IMR-90 (cell line): ENCODE data around the gene CAMTA1. TPM values are rescaled to one million over a fixed set of nuclear protein-coding genes. Genes with fewer than 3 reads are reported as not detected.

Source experiments
- ATAC-seq: fragments of 200-7000 bp; cut with Tn5 transposase; 2 replicates; pipeline ENCODE4 v1.9.1; 2020; ENCODE audit warnings: low read depth, mild to moderate bottlenecking, moderate library complexity
- BruUV-seq: library from RNA; stranded (reverse); fragments of 400-500 nt; replicated peaks from 2 replicates; lab custom pipeline; 2021; lab: Mats Ljungman, UMichigan
- CTCF ChIA-PET: fragments of 300-600 bp; formaldehyde crosslinking; extraction: SDS; loops from one replicate; lab custom pipeline; 2021; ENCODE audit warnings: antibody characterized with exemption; lab: Yijun Ruan, JAX
- POLR2A ChIA-PET: fragments of 300-600 bp; sonication (Branson Sonifier 250); formaldehyde crosslinking; loops from one replicate; lab custom pipeline; 2022; ENCODE audit warnings: antibody characterized with exemption; ENCODE audit not compliant: unreplicated experiment; lab: Charles Lee
- DNase-seq: peaks from one replicate; pipeline ENCODE4 v3.0.0; 2013
- H2AFZ ChIP-seq: replicated peaks from 2 replicates; pipeline ENCODE3; 2013; ENCODE audit warnings: low read length, mild to moderate bottlenecking; ENCODE audit not compliant: poor library complexity
- H2AK5ac ChIP-seq: 2 replicates; pipeline ENCODE4 v1.6.1; 2013; ENCODE audit warnings: low read depth, low read length, inconsistent platforms
- H2AK9ac ChIP-seq: replicated peaks from 2 replicates; pipeline ENCODE3; 2013; ENCODE audit warnings: mild to moderate bottlenecking, low read depth, low read length, moderate library complexity; ENCODE audit not compliant: poor library complexity
- H2BK120ac ChIP-seq: 2 replicates; pipeline ENCODE4 v1.6.1; 2013; ENCODE audit warnings: low read depth, low read length, inconsistent platforms
- H2BK15ac ChIP-seq: 3 replicates; pipeline ENCODE4 v1.6.1; 2013; ENCODE audit warnings: low read depth, low read length, inconsistent platforms
- H2BK20ac ChIP-seq: 2 replicates; pipeline ENCODE4 v1.6.1; 2013; ENCODE audit warnings: low read depth, mild to moderate bottlenecking, inconsistent platforms, low read length, moderate library complexity
- H2BK5ac ChIP-seq: 2 replicates; pipeline ENCODE4 v1.6.1; 2013; ENCODE audit warnings: mild to moderate bottlenecking, low read depth, low read length, inconsistent platforms; ENCODE audit not compliant: poor library complexity, severe bottlenecking
- H3K14ac ChIP-seq: replicated peaks from 2 replicates; pipeline ENCODE4 v1.6.1; 2013; ENCODE audit warnings: low read depth, low read length, inconsistent platforms
- H3K18ac ChIP-seq: 2 replicates; pipeline ENCODE4 v1.6.1; 2013; ENCODE audit warnings: low read depth, low read length, control low read depth
- H3K23ac ChIP-seq: 2 replicates; pipeline ENCODE4 v1.6.1; 2013; ENCODE audit warnings: low read depth, low read length, inconsistent platforms
- H3K27ac ChIP-seq: 2 replicates; pipeline ENCODE4 v1.5.1; 2013; ENCODE audit warnings: mild to moderate bottlenecking, control low read depth, low read length; ENCODE audit not compliant: insufficient read depth
- H3K27me3 ChIP-seq: 2 replicates; pipeline ENCODE4 v1.6.1; 2013; ENCODE audit warnings: low read length; ENCODE audit not compliant: control insufficient read depth, insufficient read depth
- H3K36me3 ChIP-seq: 2 replicates; pipeline ENCODE4 v1.6.1; 2013; ENCODE audit warnings: low read length, mixed read lengths; ENCODE audit not compliant: control insufficient read depth, insufficient read depth
- H3K4ac ChIP-seq: 2 replicates; pipeline ENCODE4 v1.6.1; 2013; ENCODE audit warnings: low read depth, low read length, inconsistent platforms
- H3K4me1 ChIP-seq: 2 replicates; pipeline ENCODE4 v1.6.1; 2013; ENCODE audit warnings: low read length, mixed read lengths; ENCODE audit not compliant: control insufficient read depth, insufficient read depth
- H3K4me2 ChIP-seq: 2 replicates; pipeline ENCODE4 v1.6.1; 2013; ENCODE audit warnings: low read depth, mild to moderate bottlenecking, control low read depth, low read length, moderate library complexity
- H3K4me3 ChIP-seq: 2 replicates; pipeline ENCODE4 v1.5.1; 2013; ENCODE audit warnings: low read depth, mild to moderate bottlenecking, control low read depth, low read length, moderate library complexity; ENCODE audit not compliant: insufficient read depth
- H3K56ac ChIP-seq: 2 replicates; pipeline ENCODE4 v1.6.1; 2013; ENCODE audit warnings: low read length, inconsistent platforms; ENCODE audit not compliant: insufficient read depth; ENCODE audit errors: extremely low read depth
- H3K79me1 ChIP-seq, 2 experiments: 2 replicates each; pipeline ENCODE4 v1.6.1; 2013; ENCODE audit warnings: low read length in 2 of 2, inconsistent platforms in 1 of 2, low read depth in 1 of 2
- H3K9ac ChIP-seq: 2 replicates; pipeline ENCODE4 v1.6.1; 2013; ENCODE audit warnings: low read depth, low read length, control low read depth
- H3K9me1 ChIP-seq: 2 replicates; pipeline ENCODE4 v1.6.1; 2013; ENCODE audit warnings: low read length, inconsistent platforms; ENCODE audit not compliant: insufficient read depth
- H3K9me3 ChIP-seq: 2 replicates; pipeline ENCODE4 v1.6.1; 2013; ENCODE audit warnings: low read length; ENCODE audit not compliant: control insufficient read depth, insufficient read depth
- H4K20me1 ChIP-seq: 2 replicates; pipeline ENCODE4 v1.6.1; 2013; ENCODE audit warnings: low read length, inconsistent platforms; ENCODE audit not compliant: insufficient read depth
- H4K5ac ChIP-seq: 2 replicates; pipeline ENCODE4 v1.6.1; 2013; ENCODE audit warnings: mild to moderate bottlenecking, low read depth, low read length, control low read depth
- H4K8ac ChIP-seq, 2 experiments: 2 replicates each; pipeline ENCODE4 v1.6.1; 2013; ENCODE audit warnings: low read depth in 2 of 2, low read length in 2 of 2, control low read depth in 1 of 2, inconsistent platforms in 1 of 2
- H4K91ac ChIP-seq: 2 replicates; pipeline ENCODE4 v1.6.1; 2013; ENCODE audit warnings: low read depth, low read length, inconsistent platforms; ENCODE audit not compliant: insufficient read depth
- BHLHE40 ChIP-seq: fragments of 150-350 bp; IDR thresholded peaks from 2 replicates; pipeline ENCODE4 v1.6.1; 2016; ENCODE audit warnings: mild to moderate bottlenecking, low read depth, low read length
- CEBPB ChIP-seq: IDR thresholded peaks from 2 replicates; pipeline ENCODE4 v1.6.1; 2012; ENCODE audit warnings: low read depth, low read length, improper control_type of control experiment
- ELK1 ChIP-seq: fragments of 150-350 bp; IDR thresholded peaks from 2 replicates; pipeline ENCODE4 v1.6.1; 2016; ENCODE audit warnings: low read depth, mild to moderate bottlenecking, low read length, moderate library complexity, borderline replicate concordance
- MAFK ChIP-seq: IDR thresholded peaks from 2 replicates; pipeline ENCODE4 v1.6.1; 2012; ENCODE audit warnings: low read depth, low read length, improper control_type of control experiment
- MAZ ChIP-seq: IDR thresholded peaks from 2 replicates; pipeline ENCODE4 v1.6.1; 2012; ENCODE audit warnings: low read depth, mild to moderate bottlenecking, low read length, improper control_type of control experiment, moderate library complexity, borderline replicate concordance
- MXI1 ChIP-seq: IDR thresholded peaks from 2 replicates; pipeline ENCODE4 v1.6.1; 2012; ENCODE audit warnings: low read depth, mild to moderate bottlenecking, low read length, moderate library complexity, borderline replicate concordance
- NFE2L2 ChIP-seq: fragments of 150-350 bp; IDR thresholded peaks from 2 replicates; pipeline ENCODE4 v1.6.1; 2016; ENCODE audit warnings: low read depth, mild to moderate bottlenecking, low read length
- RAD21 ChIP-seq: IDR thresholded peaks from 2 replicates; pipeline ENCODE4 v1.6.1; 2012; ENCODE audit warnings: low read length, improper control_type of control experiment
- RCOR1 ChIP-seq: IDR thresholded peaks from 2 replicates; pipeline ENCODE4 v1.6.1; 2012; ENCODE audit warnings: mild to moderate bottlenecking, low read length, improper control_type of control experiment; ENCODE audit not compliant: insufficient replicate concordance
- RFX5 ChIP-seq: IDR thresholded peaks from 2 replicates; pipeline ENCODE4 v1.8.0; 2012; ENCODE audit warnings: low read depth, mild to moderate bottlenecking, low read length, moderate library complexity
- WGBS, 2 experiments: methylation state at CpG; one replicate each; pipeline versions ENCODE4 v1.1.5 to v1.1.7; 2013; ENCODE audit warnings: missing lambda C conversion rate in 2 of 2; ENCODE audit not compliant: insufficient read length in 1 of 2; ENCODE audit errors: extremely low coverage in 2 of 2; 5-methylcytosine and 5-hydroxymethylcytosine counted together
- dilution Hi-C: fragments of 300-500 bp; cut with HindIII; formaldehyde crosslinking; loops from one replicate; pipeline ENCODE4 v1.14.3; 2018; ENCODE audit warnings: low sequenced_read_pairs; ENCODE audit not compliant: unreplicated experiment
- in situ Hi-C: fragments of 300-500 bp; cut with MboI; formaldehyde crosslinking; loops from 3 replicates; pipeline ENCODE4 v1.14.3; 2019; ENCODE audit warnings: low sequenced_read_pairs, inconsistent platforms, mixed read lengths
- intact Hi-C: fragments of 100-400 bp; cut with micrococcal nuclease; formaldehyde crosslinking; loops from 2 replicates; pipeline ENCODE4 v1.10.0; 2022
- polyA plus RNA-seq, 3 experiments: library from polyadenylated mRNA; depleted of rRNA; stranded (reverse); fragments of >200 nt; gene quantifications; 2 replicates each; pipeline ENCODE4 v1.2.3, GENCODE V29; 2012; ENCODE audit warnings: low replicate concordance in 1 of 3
- total RNA-seq: library from RNA; depleted of rRNA; stranded (reverse); fragments of >200 nt; gene quantifications from 2 replicates; pipeline ENCODE4 v1.2.3, GENCODE V29; 2012

Gene CAMTA1
- total and polyA plus RNA-seq, 2 of the 4 experiments (the other 2 are of a cell fraction): 35.5 to 74.3 TPM

GRCh38 chr1:7068552-7068951 is 283.3 kb downstream of the CAMTA1 start:
- no peak overlapping the region for H2BK15ac ChIP-seq
- no peak overlapping the region for H3K14ac ChIP-seq
- 100% methylated on average over 2 of the region's 5 CpGs; no CpG with 5 or more reads in 1 of the 2 experiments for WGBS, 2 experiments
- no peak overlapping the region for H2BK120ac ChIP-seq
- intact Hi-C loops: no loop called here
- H3K23ac ChIP-seq: no peak overlapping the region
- no peak overlapping the region for H4K91ac ChIP-seq
- H3K9ac ChIP-seq: no peak overlapping the region
- H3K4me1 ChIP-seq: no peaks in the 10 kb centered on the region
- no peak for ATAC-seq
- H3K4ac ChIP-seq: no peak overlapping the region
- H3K18ac ChIP-seq: no peak overlapping the region
- no peak for DNase-seq
- no peak overlapping the region for H4K5ac ChIP-seq
- ChIA-PET CTCF (no interaction called here), POLR2A (no interaction called here)
- H2AFZ ChIP-seq: no peak overlapping the region
- no peak overlapping the region for H3K27ac ChIP-seq
- H4K8ac ChIP-seq: no peak overlapping the region
- H2BK5ac ChIP-seq: no peak overlapping the region
- peaks cover 13% of the 10 kb centered on the region for H3K27me3 ChIP-seq
- in situ Hi-C loops: no loop called here
- dilution Hi-C loops: no loop called here
- H3K9me3 ChIP-seq: no peaks in the 10 kb centered on the region
- no peak overlapping the region for H3K4me2 ChIP-seq
- no peak overlapping the region for H3K56ac ChIP-seq
- H2BK20ac ChIP-seq: no peak overlapping the region
- H3K9me1 ChIP-seq: no peaks in the 10 kb centered on the region
- H2AK9ac ChIP-seq: no peak overlapping the region
- TF ChIP-seq MXI1 (no peak), RFX5 (no peak), RAD21 (no peak), BHLHE40 (no peak), CEBPB (no peak), NFE2L2 (no peak), RCOR1 (no peak), ELK1 (no peak), MAFK (no peak), MAZ (no peak)
- no peaks in the 10 kb centered on the region for H3K36me3 ChIP-seq
- no peaks in the 10 kb centered on the region for H4K20me1 ChIP-seq
- no TSS peak for BruUV-seq
- H3K79me1 ChIP-seq: no peaks in the 10 kb centered on the region
- no peak overlapping the region for H3K4me3 ChIP-seq
- H2AK5ac ChIP-seq: no peak overlapping the region
